GM18867 (cell line): ENCODE results near the gene ADRM1.

ENCODE experiments used
- ATAC-seq: cut with Tn5 transposase; IDR thresholded peaks from one replicate; pipeline ENCODE4 v1.9.1; 2021; ENCODE audit warnings: mild to moderate bottlenecking, moderate library complexity; ENCODE audit not compliant: unreplicated experiment

Gene ADRM1, protein sequence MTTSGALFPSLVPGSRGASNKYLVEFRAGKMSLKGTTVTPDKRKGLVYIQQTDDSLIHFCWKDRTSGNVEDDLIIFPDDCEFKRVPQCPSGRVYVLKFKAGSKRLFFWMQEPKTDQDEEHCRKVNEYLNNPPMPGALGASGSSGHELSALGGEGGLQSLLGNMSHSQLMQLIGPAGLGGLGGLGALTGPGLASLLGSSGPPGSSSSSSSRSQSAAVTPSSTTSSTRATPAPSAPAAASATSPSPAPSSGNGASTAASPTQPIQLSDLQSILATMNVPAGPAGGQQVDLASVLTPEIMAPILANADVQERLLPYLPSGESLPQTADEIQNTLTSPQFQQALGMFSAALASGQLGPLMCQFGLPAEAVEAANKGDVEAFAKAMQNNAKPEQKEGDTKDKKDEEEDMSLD

DNA sequence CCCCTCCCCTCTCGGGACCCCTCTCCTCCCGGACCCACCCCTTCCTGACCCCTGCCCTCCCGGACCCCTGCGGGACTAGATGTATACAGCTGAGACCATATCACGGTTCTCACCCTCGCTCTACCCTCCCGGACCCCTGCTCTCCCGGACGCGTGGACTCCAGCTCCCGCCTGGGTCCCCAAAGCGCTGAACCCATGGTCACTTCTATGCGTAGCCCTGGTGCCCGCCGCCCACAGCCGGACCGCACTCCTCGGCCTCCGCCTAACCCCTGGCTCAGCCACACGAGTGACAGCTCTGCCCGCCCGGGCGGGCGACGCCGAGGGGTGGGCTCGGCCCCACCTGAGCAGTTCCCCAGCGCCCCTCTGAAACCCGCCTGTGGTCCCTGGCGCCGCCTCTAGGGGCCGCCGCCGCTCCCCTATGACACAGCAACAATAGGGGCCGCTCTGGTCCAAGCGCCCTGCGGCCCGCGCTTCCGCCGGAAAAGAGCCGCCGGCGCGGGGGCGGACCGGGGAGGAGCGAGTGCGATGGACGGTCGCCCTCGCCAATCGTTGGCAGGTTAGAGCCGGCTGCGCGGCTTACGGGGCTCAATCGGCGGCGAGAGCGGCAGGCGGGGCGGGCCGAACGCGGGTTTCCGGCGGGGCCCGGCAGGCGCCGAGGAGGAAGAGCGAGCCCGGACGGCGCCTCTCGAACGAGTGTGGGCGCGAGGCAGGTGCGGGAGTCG lies at the start of gene ADRM1:
ADRM1 (plus strand) TSS at position 657 of the 721 bp plus-strand sequence. CDS start 572 bp downstream, outside the sequence.
- peak; percentile 80 for ATAC-seq

- no peak for ATAC-seq
Observed at GRCh38 chr20:62253398-62253797, 49.4 kb upstream of the ADRM1 start.

DNA sequence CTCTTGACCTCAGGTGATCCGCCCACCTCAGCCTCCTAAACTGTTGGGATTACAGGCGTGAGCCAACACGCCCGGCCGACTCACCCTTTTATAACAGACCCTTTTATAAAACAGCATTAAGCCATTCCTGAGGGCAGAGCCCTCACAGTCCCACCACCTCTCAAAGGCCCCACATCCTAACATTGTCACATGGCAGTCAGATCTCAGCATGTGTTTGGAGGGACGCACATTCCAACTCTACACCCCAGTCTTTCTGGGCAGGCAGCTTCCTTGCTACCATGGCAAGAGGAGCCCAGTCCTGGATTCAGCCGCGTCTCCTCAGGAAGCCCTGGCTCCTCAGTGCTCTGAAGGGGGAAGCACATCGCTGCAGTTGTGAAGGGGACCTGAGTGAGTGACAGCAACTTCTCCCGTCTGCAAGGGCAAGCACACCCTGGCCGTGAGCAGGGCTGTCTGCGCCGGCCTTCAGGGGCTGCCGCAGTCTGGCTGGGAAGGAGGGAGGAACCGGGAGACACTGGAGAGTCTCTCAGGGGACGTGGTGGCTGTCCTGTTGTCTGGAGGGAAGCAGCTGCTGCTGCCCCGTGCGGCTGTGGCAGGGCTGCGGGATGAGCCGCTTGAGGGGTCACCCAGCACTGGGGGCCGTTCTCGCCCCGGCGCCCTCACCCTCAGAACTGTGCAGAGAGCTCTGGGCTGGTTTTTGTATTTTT lies 48.6 kb upstream of the ADRM1 start:
- no peak for ATAC-seq

DNA sequence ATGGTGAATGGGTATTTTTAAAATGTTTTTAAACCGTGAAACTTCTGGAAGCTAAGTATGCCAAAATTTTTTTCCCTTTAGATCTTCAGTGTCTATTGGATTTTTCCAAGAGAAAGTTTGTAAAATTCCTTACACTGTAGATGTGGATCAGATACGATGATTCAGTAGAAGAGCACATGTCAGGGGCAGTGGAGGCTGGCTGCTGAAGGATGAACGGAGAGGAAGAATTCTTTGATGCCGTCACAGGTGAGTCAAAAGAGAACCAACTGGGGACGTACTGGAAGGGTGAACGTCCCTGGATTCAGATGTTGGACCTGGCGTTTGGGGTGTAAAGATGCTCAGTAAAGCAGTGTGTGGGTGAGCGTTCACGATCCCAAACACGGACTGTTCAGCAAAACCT lies 46.8 kb upstream of the ADRM1 start:
- no peak for ATAC-seq

- ATAC-seq, result no peak
Observed at GRCh38 chr20:62258499-62259293, 44.1 kb upstream of the ADRM1 start.

- no peak for ATAC-seq
Observed at GRCh38 chr20:62259294-62259565, 43.6 kb upstream of the ADRM1 start.

GRCh38 chr20:62262064-62262463 lies 40.7 kb upstream of the ADRM1 start:
- ATAC-seq, result no peak

DNA sequence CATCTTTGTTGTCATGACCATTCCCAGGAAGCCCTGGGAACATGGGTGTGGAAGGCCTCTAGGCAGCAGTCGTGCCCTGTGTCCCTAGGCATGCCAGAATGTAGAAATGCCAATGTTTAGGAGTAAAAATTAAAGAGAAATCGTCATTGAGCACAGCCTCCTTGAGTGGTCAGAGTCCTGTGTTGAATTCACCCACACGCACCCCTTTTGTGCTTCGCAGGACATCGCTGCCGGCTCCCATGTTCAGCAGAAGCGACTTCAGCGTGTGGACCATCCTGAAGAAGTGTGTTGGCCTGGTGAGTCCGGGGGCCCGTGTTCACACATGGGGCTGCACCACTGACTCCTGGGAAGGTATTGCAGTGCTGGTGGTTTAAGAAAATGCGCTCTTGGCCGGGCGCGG lies 39.4 kb upstream of the ADRM1 start:
- ATAC-seq, result no peak

DNA sequence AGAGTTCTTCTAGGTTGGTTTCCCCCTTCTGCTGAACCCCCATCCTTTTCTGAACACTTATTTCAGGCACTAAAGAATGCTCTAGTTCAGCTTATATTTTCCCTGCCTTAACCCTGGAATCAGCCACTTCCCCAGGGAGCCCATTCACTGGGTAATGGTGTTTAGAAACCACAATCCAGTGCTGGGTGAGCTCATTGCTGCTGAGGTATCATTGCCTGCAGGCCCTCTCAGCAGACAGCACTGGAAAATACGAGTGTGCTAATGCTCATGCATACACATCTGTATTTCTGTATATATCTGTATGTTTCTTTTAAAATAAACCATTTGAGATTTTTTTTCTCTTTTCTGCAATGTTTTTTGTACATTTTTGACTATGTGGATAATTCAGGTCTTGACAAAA lies 37.4 kb upstream of the ADRM1 start:
- ATAC-seq, result no peak

DNA sequence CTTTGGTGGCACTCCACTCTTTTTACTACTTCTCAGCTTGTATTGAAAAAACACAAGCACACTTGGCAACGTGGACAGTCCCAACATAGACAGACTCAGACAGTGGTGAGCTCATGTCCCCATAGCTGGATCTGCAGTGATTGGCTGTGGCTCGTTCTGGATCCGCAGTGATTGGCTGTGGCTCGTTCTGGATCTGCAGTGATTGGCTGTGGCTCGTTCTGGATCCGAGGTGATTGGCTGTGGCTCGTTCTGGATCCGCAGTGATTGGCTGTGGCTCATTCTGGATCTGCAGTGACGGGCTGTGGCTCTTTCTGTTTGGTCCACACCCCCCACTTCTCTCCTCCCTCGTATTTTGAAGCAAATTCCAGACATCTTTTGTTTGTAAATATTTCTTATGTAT lies 36.5 kb upstream of the ADRM1 start:
- ATAC-seq, result no peak

- ATAC-seq, result no peak
Observed at GRCh38 chr20:62266851-62267250, 35.9 kb upstream of the ADRM1 start.

DNA sequence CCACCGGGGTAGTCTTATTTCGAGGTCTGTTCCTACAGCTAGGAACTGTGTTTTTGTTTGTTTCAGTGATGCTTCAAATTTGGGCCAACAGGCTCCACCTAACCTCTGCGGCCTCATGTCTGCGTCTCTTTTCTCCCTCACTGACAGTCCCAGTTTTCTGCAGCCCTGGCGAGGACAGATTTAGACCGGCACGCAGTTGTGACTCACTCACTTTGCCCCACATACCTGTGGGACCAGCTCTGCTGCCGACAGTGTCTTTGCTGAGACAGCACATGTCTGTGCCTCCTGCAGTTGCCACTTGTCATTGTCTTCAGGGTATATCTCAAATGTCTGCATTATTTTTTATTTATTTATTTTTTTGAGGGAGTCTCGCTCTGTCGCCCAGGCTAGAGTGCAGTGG lies 35.3 kb upstream of the ADRM1 start:
- no peak for ATAC-seq

DNA sequence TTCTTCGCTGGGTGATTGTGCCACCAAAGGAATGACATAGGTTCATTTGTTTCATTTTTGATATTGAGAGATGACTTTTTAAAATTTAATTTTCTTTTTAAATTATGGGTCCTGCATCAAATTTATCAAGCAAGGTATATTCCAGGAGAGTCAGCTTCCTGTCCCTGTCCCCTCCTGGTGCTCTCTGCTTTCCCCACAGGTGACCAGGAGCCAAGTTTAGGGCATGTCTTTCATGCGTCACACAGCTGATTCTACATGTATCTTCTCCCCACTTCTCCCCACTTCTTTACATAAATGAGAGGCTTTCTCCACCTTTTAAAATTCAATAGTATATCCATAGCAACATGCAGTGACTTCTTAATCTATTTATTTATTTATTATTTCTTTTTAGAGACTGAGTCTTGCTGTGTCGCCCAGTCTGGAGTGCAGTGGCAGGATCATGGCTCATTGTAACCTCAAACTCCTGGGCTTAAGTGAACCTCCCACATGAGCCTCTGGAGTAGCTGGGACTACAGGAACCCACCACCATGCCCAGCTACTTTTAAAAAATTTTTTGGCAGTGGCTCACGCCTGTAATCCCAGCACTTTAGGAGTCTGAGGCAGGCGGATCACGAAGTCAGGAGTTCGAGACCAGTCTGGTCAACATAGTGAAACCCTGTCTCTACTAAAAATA lies 34.4 kb upstream of the ADRM1 start:
- ATAC-seq, result no peak

- no peak for ATAC-seq
Observed at GRCh38 chr20:62269378-62269777, 33.4 kb upstream of the ADRM1 start.

DNA sequence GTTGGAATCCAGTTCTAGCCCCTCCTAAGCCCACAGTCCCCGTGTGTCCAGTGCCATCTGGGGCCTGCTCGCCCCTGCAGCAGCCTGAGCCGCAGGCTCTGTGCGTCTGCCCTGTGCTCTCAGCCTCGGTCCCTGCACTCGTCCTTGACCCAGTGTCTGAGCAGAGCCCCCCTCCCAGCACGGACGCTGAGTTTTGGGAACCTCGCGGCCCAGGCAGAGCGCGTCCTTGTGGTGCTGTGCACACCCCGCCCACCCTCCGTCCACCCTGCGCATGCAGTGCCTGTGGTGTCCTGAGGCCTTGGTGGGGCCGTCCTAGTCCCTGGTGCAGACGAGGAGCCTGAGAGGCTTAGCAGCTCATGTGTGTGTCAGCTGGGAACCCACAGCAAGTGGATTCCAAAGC lies 32.9 kb upstream of the ADRM1 start:
- no peak for ATAC-seq

GRCh38 chr20:62272200-62272599 lies 30.6 kb upstream of the ADRM1 start:
- ATAC-seq, result no peak

GRCh38 chr20:62273416-62273815 lies 29.4 kb upstream of the ADRM1 start:
- no peak for ATAC-seq

- no peak for ATAC-seq
Observed at GRCh38 chr20:62274332-62274950, 28.4 kb upstream of the ADRM1 start.

DNA sequence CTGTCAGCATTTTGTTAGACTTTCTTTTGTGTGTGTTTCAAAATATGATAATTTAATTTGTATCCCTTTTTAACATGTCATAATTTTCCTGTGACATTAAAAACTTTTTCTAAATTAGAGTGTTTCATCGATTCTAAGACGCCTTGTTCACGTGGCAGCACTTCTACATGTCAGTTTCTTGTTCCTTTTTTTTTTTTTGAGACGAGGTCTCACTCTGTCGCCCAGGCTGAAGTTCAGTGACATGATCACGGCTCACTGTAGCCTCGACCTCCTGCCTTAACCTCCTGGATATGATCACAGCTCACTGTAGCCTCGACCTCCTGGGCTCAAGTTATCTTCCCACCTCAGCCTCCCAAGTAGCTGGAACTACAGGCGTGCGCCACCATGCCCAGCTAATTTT lies 27.6 kb upstream of the ADRM1 start:
- ATAC-seq, result no peak

DNA sequence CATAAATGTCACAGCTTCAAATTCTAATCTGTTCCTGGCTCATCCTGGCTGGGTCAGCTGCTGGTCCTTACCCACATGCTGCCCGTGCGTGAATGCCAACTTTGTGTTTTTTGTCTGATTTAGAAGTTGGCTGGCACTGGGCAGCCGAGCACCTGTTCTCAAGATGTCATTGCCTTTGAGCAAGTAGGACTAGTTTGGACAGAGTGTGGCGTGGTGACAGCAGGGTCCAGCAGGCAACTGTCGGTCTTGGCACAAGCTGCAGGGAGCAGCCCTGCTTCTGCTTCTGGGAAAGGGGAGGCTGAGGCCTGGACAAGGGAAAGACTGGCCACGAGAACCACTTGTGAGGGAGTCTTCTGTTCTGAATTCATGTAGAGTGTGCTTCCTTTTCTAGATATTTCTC lies 26.4 kb upstream of the ADRM1 start:
- no peak for ATAC-seq
